H1 (cell line): Measurements from ENCODE around the gene CARD11.

Experiments
- CBX5 ChIP-seq: fragments of 300-800, 300-1000 bp; sonication (generic); IDR thresholded peaks from 2 replicates; pipeline ENCODE4 v1.7.1; 2016; ENCODE audit warnings: antibody characterized with exemption, low read length, low read depth
- EZH2 ChIP-seq: fragments of 200-600 bp; sonication (generic); IDR thresholded peaks from 2 replicates; pipeline ENCODE4 v1.7.1; 2012; ENCODE audit warnings: low read depth, mild to moderate bottlenecking, moderate library complexity, low read length, inconsistent platforms; ENCODE audit not compliant: severe bottlenecking
- GABPA ChIP-seq: IDR thresholded peaks from 2 replicates; pipeline ENCODE4 v1.6.1; 2011; ENCODE audit warnings: mild to moderate bottlenecking, low read length, moderate library complexity, borderline replicate concordance; ENCODE audit not compliant: insufficient read depth
- JUND ChIP-seq: IDR thresholded peaks from 2 replicates; pipeline ENCODE4 v1.6.1; 2011; ENCODE audit warnings: mild to moderate bottlenecking, improper control_type of control experiment, low read length
- POLR2A ChIP-seq, 2 experiments: IDR thresholded peaks; 1 replicate in 1 of 2; 2 replicates in 1 of 2; pipeline ENCODE4 v1.6.1; 2011; ENCODE audit warnings: low read depth in 2 of 2, low read length in 2 of 2, mild to moderate bottlenecking in 2 of 2; ENCODE audit errors: control extremely low read depth in 1 of 2
- RAD21 ChIP-seq, 2 experiments: IDR thresholded peaks in 1 of 2; conservative IDR thresholded peaks in 1 of 2; 2 replicates each; pipeline ENCODE4 v1.6.1; 2011; ENCODE audit warnings: low read depth in 2 of 2, low read length in 2 of 2, improper control_type of control experiment in 1 of 2, inconsistent platforms in 1 of 2, mild to moderate bottlenecking in 1 of 2, moderate library complexity in 1 of 2
- TBP ChIP-seq: IDR thresholded peaks from 2 replicates; pipeline ENCODE4 v1.6.1; 2011; ENCODE audit warnings: low read depth, low read length, improper control_type of control experiment
- TEAD4 ChIP-seq: IDR thresholded peaks from 2 replicates; pipeline ENCODE4 v1.6.1; 2012; ENCODE audit warnings: low read depth, low read length, inconsistent platforms, mixed read lengths
- TF ChIP-seq, protein P1 (sequence below), 3 experiments: IDR thresholded peaks; 1 replicate in 2 of 3; 2 replicates in 1 of 3; pipeline versions ENCODE4 v1.5.1 to v1.6.1; 2011; ENCODE audit warnings: low read length in 3 of 3, mild to moderate bottlenecking in 3 of 3, inconsistent platforms in 2 of 3, low read depth in 1 of 3, moderate library complexity in 1 of 3; ENCODE audit not compliant: insufficient read depth in 1 of 3; ENCODE audit errors: control extremely low read depth in 1 of 3

GRCh38 chr7:3021825-3022224, 21.8 kb downstream of the CARD11 start:
- TF ChIP-seq POLR2A (IDR thresholded peaks at IDR 0.05; ENCODE audit: control extremely low read depth in 1 of 2, low read depth in 2 of 2, low read length in 2 of 2) (no peak), EZH2 (no peak), TEAD4 (no peak), RAD21 (IDR thresholded peaks at IDR 0.05 in 1 of 2, conservative IDR thresholded peaks at IDR 0.05 in 1 of 2; ENCODE audit: low read depth in 2 of 2, low read length in 2 of 2) (no peak), CBX5 (no peak), JUND (no peak), TBP (no peak), GABPA (no peak)
- TF ChIP-seq, protein P1, sequence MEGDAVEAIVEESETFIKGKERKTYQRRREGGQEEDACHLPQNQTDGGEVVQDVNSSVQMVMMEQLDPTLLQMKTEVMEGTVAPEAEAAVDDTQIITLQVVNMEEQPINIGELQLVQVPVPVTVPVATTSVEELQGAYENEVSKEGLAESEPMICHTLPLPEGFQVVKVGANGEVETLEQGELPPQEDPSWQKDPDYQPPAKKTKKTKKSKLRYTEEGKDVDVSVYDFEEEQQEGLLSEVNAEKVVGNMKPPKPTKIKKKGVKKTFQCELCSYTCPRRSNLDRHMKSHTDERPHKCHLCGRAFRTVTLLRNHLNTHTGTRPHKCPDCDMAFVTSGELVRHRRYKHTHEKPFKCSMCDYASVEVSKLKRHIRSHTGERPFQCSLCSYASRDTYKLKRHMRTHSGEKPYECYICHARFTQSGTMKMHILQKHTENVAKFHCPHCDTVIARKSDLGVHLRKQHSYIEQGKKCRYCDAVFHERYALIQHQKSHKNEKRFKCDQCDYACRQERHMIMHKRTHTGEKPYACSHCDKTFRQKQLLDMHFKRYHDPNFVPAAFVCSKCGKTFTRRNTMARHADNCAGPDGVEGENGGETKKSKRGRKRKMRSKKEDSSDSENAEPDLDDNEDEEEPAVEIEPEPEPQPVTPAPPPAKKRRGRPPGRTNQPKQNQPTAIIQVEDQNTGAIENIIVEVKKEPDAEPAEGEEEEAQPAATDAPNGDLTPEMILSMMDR (IDR thresholded peaks at IDR 0.05; ENCODE audit: control extremely low read depth in 1 of 3, insufficient read depth in 1 of 3, low read depth in 1 of 3, low read length in 3 of 3) = no peak
